Measurements from ENCODE around the gene VWA3A. TPM values are rescaled to one million over a fixed set of nuclear protein-coding genes. Genes with fewer than 3 reads are reported as not detected.

The VWA3A gene
- total and polyA plus RNA-seq, 2 of the 8 experiments (the other 6 are each of a cell fraction or from before 2014, with no cell fraction given), result 0.05 TPM; not detected in 1

DNA sequence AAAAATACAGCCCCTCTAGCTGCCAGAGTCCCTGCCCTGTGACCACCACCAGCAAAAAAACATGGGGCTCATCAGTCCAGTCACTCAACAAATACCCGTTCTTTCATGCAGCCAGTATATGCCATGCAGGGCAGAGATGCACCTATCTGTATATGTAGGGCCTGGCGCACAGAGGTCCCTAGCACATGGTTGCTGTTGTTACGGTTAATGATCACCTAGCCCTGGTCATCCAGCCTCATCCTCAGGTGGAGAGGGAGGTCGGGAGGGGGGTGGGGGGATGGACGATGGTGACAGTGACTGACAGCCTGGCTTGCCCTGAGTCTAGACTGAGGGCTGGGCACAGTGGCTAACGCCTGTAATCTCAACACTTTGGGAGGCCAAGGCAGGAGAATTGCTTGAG lies 71.5 kb downstream of the VWA3A start:
- Histone ChIP-seq H2AK5ac (ENCODE audit: low read depth, low read length) (no peak overlapping the region), H3K79me2 (ENCODE audit: control insufficient read depth in 1 of 2, insufficient read depth in 2 of 2, low read length in 2 of 2) (no peaks in the 10 kb centered on the region), H4K8ac (ENCODE audit: extremely low read depth, insufficient read depth, low read length) (no peak overlapping the region), H3K27me3 (replicated peaks in 1 of 4; ENCODE audit: control insufficient read depth in 3 of 4, extremely low read depth in 1 of 4, insufficient read depth in 3 of 4, low read length in 3 of 4) (peaks cover 0 to 21% (median 14%) of the 10 kb centered on the region in 4 experiments; a peak in 6 of 7 replicates), H3K79me1 (ENCODE audit: low read depth, low read length) (no peaks in the 10 kb centered on the region), H3K4me2 (ENCODE audit: insufficient read depth in 1 of 2, low read depth in 2 of 2, low read length in 2 of 2) (no peak overlapping the region), H3K4ac (replicated peaks; ENCODE audit: insufficient read length, low read depth, low read length) (no peak overlapping the region), H3K14ac (ENCODE audit: insufficient read length) (no peak overlapping the region), H3K9me3 (ENCODE audit: insufficient read depth in 2 of 2, low read depth in 1 of 2, low read length in 1 of 2) (no peaks in the 10 kb centered on the region), H2BK20ac (ENCODE audit: low read length) (no peak overlapping the region), H2BK120ac (replicated peaks; ENCODE audit: low read depth, low read length) (no peak overlapping the region), H2BK12ac (ENCODE audit: low read depth, low read length) (no peak overlapping the region), H4K91ac (replicated peaks; ENCODE audit: insufficient read length, low read length) (no peak overlapping the region), H3K4me3 (ENCODE audit: extremely low read depth in 1 of 4, insufficient read depth in 2 of 4, low read depth in 3 of 4, low read length in 4 of 4) (no peak overlapping the region), H3K23ac (ENCODE audit: insufficient read length) (no peak overlapping the region), H2BK15ac (ENCODE audit: low read length) (no peak overlapping the region), H2BK5ac (ENCODE audit: low read depth, low read length) (no peak overlapping the region), H3K27ac (ENCODE audit: low read depth, low read length) (no peak overlapping the region), H4K20me1 (replicated peaks in 1 of 2; ENCODE audit: control insufficient read depth in 1 of 2, insufficient read depth in 2 of 2, low read length in 2 of 2) (no peaks in the 10 kb centered on the region), H3K56ac (replicated peaks; ENCODE audit: insufficient read length, low read depth, low read length) (no peak overlapping the region), H3K18ac (ENCODE audit: extremely low read depth, low read length) (no peak overlapping the region), H2AFZ (ENCODE audit: low read length) (no peak overlapping the region), H3K36me3 (ENCODE audit: control insufficient read depth in 2 of 4, insufficient read depth in 4 of 4, low read length in 3 of 4) (no peaks in the 10 kb centered on the region), H3K9ac (replicated peaks in 1 of 4; ENCODE audit: extremely low read depth in 1 of 4, low read depth in 3 of 4, low read length in 3 of 4) (no peak overlapping the region), H3K23me2 (ENCODE audit: low read depth, low read length) (peaks cover 11% of the 10 kb centered on the region; the same call in 1 of the 2 replicates), H3K4me1 (replicated peaks in 1 of 4; ENCODE audit: control insufficient read depth in 3 of 4, insufficient read depth in 4 of 4, low read length in 3 of 4) (no peaks in the 10 kb centered on the region), H4K5ac (ENCODE audit: insufficient read length, low read depth, low read length) (no peak overlapping the region)
- CTCF ChIA-PET (ENCODE audit: partially characterized antibody), result interaction anchor here (0.8 to 1.1 kb wide), 3 partner anchors 12 to 63 kb away, joined by 3 to 5 read pairs (median 4); no protein-coding TSS in a partner anchor
- POLR2A ChIA-PET (ENCODE audit: partially characterized antibody), result interaction anchor here (1.3 to 1.5 kb wide), 2 partner anchors 10 to 11 kb away, joined by 4 to 5 read pairs; no protein-coding TSS in a partner anchor
- WGBS, 2 experiments (ENCODE audit: extremely low coverage in 1 of 2, insufficient coverage in 1 of 2, insufficient read length in 1 of 2, insufficient replicate concordance in 2 of 2, low coverage in 1 of 2, low lambda C conversion rate in 2 of 2, missing lambda C conversion rate in 1 of 2), result 89% methylated on average over 6 of the region's 6 CpGs; no CpG with 5 or more reads in 1 of the 2 experiments
- no peak for FAIRE-seq
- no peak for DNase-seq (ENCODE audit: low read depth in 1 of 2, low spot score in 2 of 2)
- TF ChIP-seq SAP30 (IDR thresholded peaks at IDR 0.05; ENCODE audit: insufficient read depth, insufficient replicate concordance, low read length) (no peak), POLR2A (IDR thresholded peaks at IDR 0.05; ENCODE audit: control extremely low read depth in 1 of 2, low read depth in 2 of 2, low read length in 2 of 2) (no peak), SIN3A (conservative IDR thresholded peaks at IDR 0.05 in 1 of 2, IDR thresholded peaks at IDR 0.05 in 1 of 2; ENCODE audit: low read depth in 1 of 2, low read length in 2 of 2) (no peak), SP4 (IDR thresholded peaks at IDR 0.05; ENCODE audit: low read length) (no peak), POLR2AphosphoS5 (IDR thresholded peaks at IDR 0.05; ENCODE audit: low read depth, low read length) (no peak), HDAC6 (IDR thresholded peaks at IDR 0.05; ENCODE audit: low read depth, low read length) (no peak), NANOG (IDR thresholded peaks at IDR 0.05; ENCODE audit: insufficient read depth, low read depth, low read length, poor library complexity, severe bottlenecking) (no peak), TAF7 (optimal IDR thresholded peaks at IDR 0.05; ENCODE audit: borderline replicate concordance, low read depth, low read length) (no peak), GTF2F1 (IDR thresholded peaks at IDR 0.05; ENCODE audit: borderline replicate concordance, low read depth, low read length) (no peak), NRF1 (IDR thresholded peaks at IDR 0.05; ENCODE audit: low read depth, low read length) (no peak), CHD1 (IDR thresholded peaks at IDR 0.05; ENCODE audit: low read depth, low read length) (no peak)
- TF ChIP-seq, protein P1, sequence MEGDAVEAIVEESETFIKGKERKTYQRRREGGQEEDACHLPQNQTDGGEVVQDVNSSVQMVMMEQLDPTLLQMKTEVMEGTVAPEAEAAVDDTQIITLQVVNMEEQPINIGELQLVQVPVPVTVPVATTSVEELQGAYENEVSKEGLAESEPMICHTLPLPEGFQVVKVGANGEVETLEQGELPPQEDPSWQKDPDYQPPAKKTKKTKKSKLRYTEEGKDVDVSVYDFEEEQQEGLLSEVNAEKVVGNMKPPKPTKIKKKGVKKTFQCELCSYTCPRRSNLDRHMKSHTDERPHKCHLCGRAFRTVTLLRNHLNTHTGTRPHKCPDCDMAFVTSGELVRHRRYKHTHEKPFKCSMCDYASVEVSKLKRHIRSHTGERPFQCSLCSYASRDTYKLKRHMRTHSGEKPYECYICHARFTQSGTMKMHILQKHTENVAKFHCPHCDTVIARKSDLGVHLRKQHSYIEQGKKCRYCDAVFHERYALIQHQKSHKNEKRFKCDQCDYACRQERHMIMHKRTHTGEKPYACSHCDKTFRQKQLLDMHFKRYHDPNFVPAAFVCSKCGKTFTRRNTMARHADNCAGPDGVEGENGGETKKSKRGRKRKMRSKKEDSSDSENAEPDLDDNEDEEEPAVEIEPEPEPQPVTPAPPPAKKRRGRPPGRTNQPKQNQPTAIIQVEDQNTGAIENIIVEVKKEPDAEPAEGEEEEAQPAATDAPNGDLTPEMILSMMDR (IDR thresholded peaks at IDR 0.05; ENCODE audit: control extremely low read depth in 1 of 3, insufficient read depth in 1 of 3, low read depth in 1 of 3, low read length in 3 of 3), result no peak

Measured in H1 (cell line).